Sigmoid colon (tissue), 7 donors: ENCODE data around the gene NRAP. TPM values are rescaled to one million over a fixed set of nuclear protein-coding genes. Genes with fewer than 3 reads are reported as not detected.

Source experiments
- DNase-seq: peaks from one replicate; pipeline ENCODE4 v3.0.0-alpha.2; 2019
- H3K27ac ChIP-seq, 4 donors: fragments of 200-600 bp; sonication (generic); one replicate each; pipeline ENCODE4 v1.5.1; 2016 to 2019; ENCODE audit warnings: mild to moderate bottlenecking in 1 of 4
- H3K27me3 ChIP-seq, 3 donors: fragments of 200-600 bp; sonication (generic); one replicate each; pipeline ENCODE4 v1.5.1; 2019; ENCODE audit warnings: mild to moderate bottlenecking in 1 of 3
- H3K36me3 ChIP-seq, 4 donors: fragments of 200-600 bp; sonication (generic); one replicate each; pipeline ENCODE4 v1.5.1; 2016 to 2019
- H3K4me1 ChIP-seq, 4 donors: fragments of 200-600 bp; sonication (generic); one replicate each; pipeline ENCODE4 v1.5.1; 2017 to 2019
- H3K4me3 ChIP-seq, 4 donors: fragments of 200-600 bp; sonication (generic); one replicate each; pipeline ENCODE4 v1.5.1; 2017 to 2019; ENCODE audit warnings: mild to moderate bottlenecking in 2 of 4, moderate library complexity in 1 of 4
- H3K9me3 ChIP-seq, 4 donors: fragments of 200-600 bp in 3 of 4; sonication (generic) in 3 of 4; one replicate each; pipeline versions ENCODE4 v1.5.1 to v1.6.1; 2013 to 2019
- CTCF ChIP-seq, 4 experiments: fragments of 450-650 bp in 3 of 4; fragments of 200-600 bp in 1 of 4; IDR thresholded peaks; one replicate each; pipeline ENCODE4 v1.5.1; 2016 to 2019; ENCODE audit warnings: antibody characterized with exemption in 4 of 4, mild to moderate bottlenecking in 3 of 4, moderate library complexity in 2 of 4
- EP300 ChIP-seq, 4 donors: sonication (generic); formaldehyde crosslinking; IDR thresholded peaks; one replicate each; pipeline ENCODE4 v1.6.1; 2017; ENCODE audit warnings: antibody characterized with exemption in 4 of 4
- POLR2A ChIP-seq, 2 donors: fragments of 450-650 bp; IDR thresholded peaks; one replicate each; pipeline ENCODE4 v1.6.1; 2016; ENCODE audit warnings: antibody characterized with exemption in 2 of 2, mild to moderate bottlenecking in 2 of 2, moderate library complexity in 2 of 2
- POLR2AphosphoS5 ChIP-seq, 4 donors: sonication (generic); formaldehyde crosslinking; IDR thresholded peaks; one replicate each; pipeline ENCODE4 v1.6.1; 2017; ENCODE audit warnings: antibody characterized with exemption in 4 of 4
- WGBS, 2 donors: extraction: QIAGEN DNeasy Blood & Tissue Kit; methylation state at CpG; one replicate each; pipeline ENCODE4 v1.1.7; 2013; 5-methylcytosine and 5-hydroxymethylcytosine counted together
- intact Hi-C: fragments of 100-400 bp; cut with DNase I; formaldehyde crosslinking; loops from one replicate; pipeline ENCODE4 v1.15.1; 2023
- polyA plus RNA-seq, 3 donors: library from polyadenylated mRNA; stranded (reverse); fragments of 200-250 nt; gene quantifications; one replicate each; pipeline ENCODE4 v1.2.3, GENCODE V29; 2013
- total RNA-seq, 4 donors: library from RNA; depleted of rRNA; stranded (reverse); fragments of >200 nt; gene quantifications; one replicate each; pipeline ENCODE4 v1.1.0, GENCODE V29; 2016
- donor health status: healthy with polysubstance abuse.
- donor health status: Bipolar disorder and iron deficiency.
- donor health status: healthy.

NRAP gene
- total and polyA plus RNA-seq, 7 donors, result 0.41 to 1.2 (median 0.46) TPM; not detected in 4

GRCh38 chr10:113639966-113640365 is 23.9 kb downstream of the NRAP start:
- intact Hi-C loops, result no loop called here
- TF ChIP-seq POLR2AphosphoS5 (IDR thresholded peaks at IDR 0.05), result no peak
- no peak for TF ChIP-seq EP300 (IDR thresholded peaks at IDR 0.05)
- TF ChIP-seq CTCF (IDR thresholded peaks at IDR 0.05), result no peak
- TF ChIP-seq POLR2A (IDR thresholded peaks at IDR 0.05), result no peak
- Histone ChIP-seq H3K36me3 (no peaks in the 10 kb centered on the region), H3K27me3 (no peaks in the 10 kb centered on the region), H3K9me3 (no peaks in the 10 kb centered on the region), H3K27ac (no peak overlapping the region), H3K4me1 (peaks cover 0 to 4% (median 0%) of the 10 kb centered on the region in 4 donors), H3K4me3 (no peak overlapping the region)
- DNase-seq, result no peak
- 86 to 91% methylated on average over 3 of the region's 3 CpGs for WGBS, 2 donors

- H3K9me3 ChIP-seq, result no peaks in the 10 kb centered on the region
- DNase-seq, result no peak
- no peaks in the 10 kb centered on the region for H3K27me3 ChIP-seq
- H3K4me1 ChIP-seq, result peaks cover 0 to 13% (median 0%) of the 10 kb centered on the region in 4 donors
- no peak overlapping the region for H3K4me3 ChIP-seq
- WGBS, 2 donors, result 71% methylated on average over 6 of the region's 6 CpGs
- no peak for TF ChIP-seq EP300 (IDR thresholded peaks at IDR 0.05)
- no peak for TF ChIP-seq POLR2A (IDR thresholded peaks at IDR 0.05)
- TF ChIP-seq POLR2AphosphoS5 (IDR thresholded peaks at IDR 0.05), result no peak
- TF ChIP-seq CTCF (IDR thresholded peaks at IDR 0.05), result no peak
- no peak overlapping the region for H3K27ac ChIP-seq
- no peaks in the 10 kb centered on the region for H3K36me3 ChIP-seq
- intact Hi-C loops, result no loop called here
Observed at GRCh38 chr10:113631684-113632367, 32.0 kb downstream of the NRAP start.

- no peak overlapping the region for H3K4me3 ChIP-seq
- no peaks in the 10 kb centered on the region for H3K27me3 ChIP-seq
- no peak overlapping the region for H3K27ac ChIP-seq
- no peak for TF ChIP-seq CTCF (IDR thresholded peaks at IDR 0.05)
- no peak for DNase-seq
- H3K9me3 ChIP-seq, result no peaks in the 10 kb centered on the region
- H3K4me1 ChIP-seq, result peaks cover 0 to 13% (median 0%) of the 10 kb centered on the region in 4 donors
- WGBS, 2 donors, result 35 to 74% methylated on average over 5 of the region's 5 CpGs
- no peaks in the 10 kb centered on the region for H3K36me3 ChIP-seq
- intact Hi-C loops, result no loop called here
Observed at GRCh38 chr10:113630929-113631533, 32.8 kb downstream of the NRAP start.

- Histone ChIP-seq H3K4me1 (peaks cover 0 to 13% (median 0%) of the 10 kb centered on the region in 4 donors), H3K4me3 (no peak overlapping the region), H3K9me3 (no peaks in the 10 kb centered on the region), H3K27me3 (no peaks in the 10 kb centered on the region), H3K27ac (peak overlapping the region in 1 of 4 donors; percentile 3), H3K36me3 (no peaks in the 10 kb centered on the region)
- intact Hi-C loops, result no loop called here
- no peak for DNase-seq
- 48 to 75% methylated on average over 2 of the region's 2 CpGs for WGBS, 2 donors
- TF ChIP-seq POLR2AphosphoS5 (IDR thresholded peaks at IDR 0.05) (no peak), POLR2A (IDR thresholded peaks at IDR 0.05) (no peak), CTCF (IDR thresholded peaks at IDR 0.05) (no peak)
Observed at GRCh38 chr10:113628607-113629153, 35.2 kb downstream of the NRAP start.
